Glutamatergic neuron (in vitro differentiated cells): ENCODE results near the gene ADAMTS1. TPM values are rescaled to one million over a fixed set of nuclear protein-coding genes. Genes with fewer than 3 reads are reported as not detected.

Experiments used
- DNase-seq: peaks from one replicate; pipeline ENCODE4 v3.0.0; 2022
- H3K27ac Mint-ChIP-seq: one replicate; pipeline ENCODE4 v1.8.0; 2020; ENCODE audit warnings: mild to moderate bottlenecking, mixed read lengths, inconsistent platforms; ENCODE audit not compliant: unreplicated experiment
- H3K27me3 Mint-ChIP-seq: one replicate; pipeline ENCODE4 v1.8.0; 2020; ENCODE audit warnings: mild to moderate bottlenecking, moderate library complexity, mixed read lengths, inconsistent platforms; ENCODE audit not compliant: unreplicated experiment
- H3K36me3 Mint-ChIP-seq: one replicate; pipeline ENCODE4 v1.8.0; 2020; ENCODE audit warnings: mild to moderate bottlenecking, mixed read lengths, inconsistent platforms; ENCODE audit not compliant: unreplicated experiment
- H3K4me1 Mint-ChIP-seq: one replicate; pipeline ENCODE4 v1.8.0; 2020; ENCODE audit warnings: mild to moderate bottlenecking, low read depth, mixed read lengths, inconsistent platforms; ENCODE audit not compliant: unreplicated experiment
- H3K4me3 Mint-ChIP-seq: one replicate; pipeline ENCODE4 v1.8.0; 2020; ENCODE audit warnings: mild to moderate bottlenecking, mixed read lengths, inconsistent platforms; ENCODE audit not compliant: unreplicated experiment
- H3K9me3 Mint-ChIP-seq: one replicate; pipeline ENCODE4 v1.8.0; 2020; ENCODE audit warnings: mild to moderate bottlenecking, moderate library complexity, mixed read lengths, inconsistent platforms; ENCODE audit not compliant: unreplicated experiment
- total RNA-seq: library from RNA; stranded (reverse); fragmentation: NEBNext Ultra II Directional; extraction: Animal tissue kit (Norgen Biotek cat#: 25700); gene quantifications from one replicate; pipeline ENCODE4 v1.2.1, GENCODE V29; 2021; ENCODE audit not compliant: unreplicated experiment
- TF ChIP-seq, protein P1 (sequence below): fragments of 200-600 bp; sonication (generic); IDR thresholded peaks from one replicate; pipeline ENCODE4 v1.5.0; 2021; ENCODE audit not compliant: partially characterized antibody, unreplicated experiment

Gene ADAMTS1
- total RNA-seq, 1 donor from 2014 or later, result 1.1 TPM

DNA sequence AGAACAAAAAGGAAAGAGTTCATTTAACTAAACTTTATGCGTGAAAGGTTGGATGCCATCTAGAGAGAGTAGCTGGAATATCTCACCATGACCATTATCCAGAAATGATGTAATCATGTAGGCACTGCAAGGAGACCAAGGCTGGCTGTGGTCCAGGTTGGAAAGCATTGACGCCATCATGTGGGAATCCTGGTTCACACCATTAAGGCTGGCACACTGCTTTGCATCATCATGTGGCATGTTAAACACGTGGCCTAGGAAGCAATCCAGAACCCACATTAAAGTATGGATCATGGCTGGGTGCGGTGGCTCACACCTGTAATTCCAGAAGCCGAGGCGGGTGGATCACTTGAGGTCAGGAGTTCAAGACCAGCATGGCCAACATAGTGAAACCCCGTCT, 4.3 kb downstream of the ADAMTS1 start:
- no peak overlapping the region for H3K4me3 Mint-ChIP-seq
- H3K36me3 Mint-ChIP-seq, result no peaks in the 10 kb centered on the region

DNA sequence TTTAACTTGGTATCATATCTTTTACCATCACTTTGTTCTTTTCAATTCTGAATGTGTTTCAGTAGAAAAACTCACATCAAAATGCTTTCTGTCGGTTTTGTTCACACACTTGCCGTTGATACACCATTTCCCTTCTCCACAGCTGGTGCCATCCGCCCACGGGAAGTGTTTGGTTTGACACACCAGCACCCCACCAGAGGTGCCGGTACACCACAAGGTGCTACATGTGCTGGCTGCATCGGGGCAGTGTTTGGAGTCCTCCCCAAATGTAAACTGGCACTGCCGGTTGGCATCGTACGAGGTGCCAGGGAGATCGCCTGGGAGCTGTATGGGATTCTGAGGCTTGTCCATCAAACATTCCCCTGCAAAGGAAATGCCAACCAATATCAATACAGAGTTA, 5.0 kb downstream of the ADAMTS1 start:
- H3K4me3 Mint-ChIP-seq, result no peak overlapping the region
- H3K27me3 Mint-ChIP-seq, result peaks cover 9% of the 10 kb centered on the region
- no peak overlapping the region for H3K27ac Mint-ChIP-seq
- H3K36me3 Mint-ChIP-seq, result no peaks in the 10 kb centered on the region
- H3K9me3 Mint-ChIP-seq, result peaks cover 3% of the 10 kb centered on the region
- TF ChIP-seq, protein P1, sequence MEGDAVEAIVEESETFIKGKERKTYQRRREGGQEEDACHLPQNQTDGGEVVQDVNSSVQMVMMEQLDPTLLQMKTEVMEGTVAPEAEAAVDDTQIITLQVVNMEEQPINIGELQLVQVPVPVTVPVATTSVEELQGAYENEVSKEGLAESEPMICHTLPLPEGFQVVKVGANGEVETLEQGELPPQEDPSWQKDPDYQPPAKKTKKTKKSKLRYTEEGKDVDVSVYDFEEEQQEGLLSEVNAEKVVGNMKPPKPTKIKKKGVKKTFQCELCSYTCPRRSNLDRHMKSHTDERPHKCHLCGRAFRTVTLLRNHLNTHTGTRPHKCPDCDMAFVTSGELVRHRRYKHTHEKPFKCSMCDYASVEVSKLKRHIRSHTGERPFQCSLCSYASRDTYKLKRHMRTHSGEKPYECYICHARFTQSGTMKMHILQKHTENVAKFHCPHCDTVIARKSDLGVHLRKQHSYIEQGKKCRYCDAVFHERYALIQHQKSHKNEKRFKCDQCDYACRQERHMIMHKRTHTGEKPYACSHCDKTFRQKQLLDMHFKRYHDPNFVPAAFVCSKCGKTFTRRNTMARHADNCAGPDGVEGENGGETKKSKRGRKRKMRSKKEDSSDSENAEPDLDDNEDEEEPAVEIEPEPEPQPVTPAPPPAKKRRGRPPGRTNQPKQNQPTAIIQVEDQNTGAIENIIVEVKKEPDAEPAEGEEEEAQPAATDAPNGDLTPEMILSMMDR, result no peak
- DNase-seq, result no peak
- H3K4me1 Mint-ChIP-seq, result peaks cover 2% of the 10 kb centered on the region

More for the DNA sequence above, 4.3 kb downstream of the ADAMTS1 start:
- DNase-seq, result no peak
- Mint-ChIP-seq H3K27ac (no peak overlapping the region), H3K9me3 (peaks cover 3% of the 10 kb centered on the region), H3K27me3 (peaks cover 14% of the 10 kb centered on the region), H3K4me1 (peaks cover 2% of the 10 kb centered on the region)
- TF ChIP-seq, protein P1, result no peak

DNA sequence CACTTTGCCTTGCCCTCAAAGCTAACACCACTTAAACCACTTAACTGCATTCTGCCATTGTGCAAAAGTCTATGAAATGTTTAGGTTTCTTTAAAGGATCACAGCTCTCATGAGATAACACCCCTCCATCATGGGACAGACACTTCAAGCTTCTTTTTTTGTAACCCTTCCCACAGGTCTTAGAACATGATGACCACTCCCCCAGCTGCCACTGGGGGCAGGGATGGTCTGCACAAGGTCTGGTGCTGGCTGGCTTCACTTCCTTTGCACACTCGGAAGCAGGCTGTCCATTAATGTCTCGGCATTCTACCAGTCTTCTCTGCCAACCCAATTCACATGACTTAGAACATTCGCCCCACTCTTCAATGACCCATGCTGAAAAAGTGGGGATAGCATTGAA, 7.7 kb downstream of the ADAMTS1 start:
- H3K27ac Mint-ChIP-seq, result no peak overlapping the region
- H3K27me3 Mint-ChIP-seq, result peaks cover 3% of the 10 kb centered on the region
- H3K36me3 Mint-ChIP-seq, result no peaks in the 10 kb centered on the region
- no peak overlapping the region for H3K4me3 Mint-ChIP-seq
- no peaks in the 10 kb centered on the region for H3K4me1 Mint-ChIP-seq
- no peaks in the 10 kb centered on the region for H3K9me3 Mint-ChIP-seq
- DNase-seq, result no peak
- TF ChIP-seq, protein P1, result no peak

DNA sequence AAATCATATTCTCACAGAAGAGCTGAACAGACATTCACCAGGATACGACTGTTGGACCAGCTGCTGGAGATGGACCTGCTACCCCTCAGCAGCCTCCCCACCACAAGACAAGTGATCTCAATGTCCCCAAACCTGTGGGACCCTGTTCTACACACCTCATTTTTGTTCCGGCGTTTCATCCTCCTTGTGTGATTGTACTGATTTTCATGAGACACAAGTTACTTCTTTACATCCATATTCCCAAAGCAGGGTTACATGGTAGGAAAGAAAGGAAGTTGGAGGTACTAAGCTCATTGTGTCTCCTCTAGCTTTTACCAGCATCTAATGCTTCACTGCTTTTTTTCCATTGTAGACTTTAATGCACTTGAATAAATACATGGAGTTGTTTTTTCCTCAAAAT, 8.7 kb downstream of the ADAMTS1 start:
- Mint-ChIP-seq H3K4me3 (no peak overlapping the region), H3K27ac (no peak overlapping the region), H3K27me3 (peaks cover 3% of the 10 kb centered on the region), H3K4me1 (no peaks in the 10 kb centered on the region), H3K9me3 (no peaks in the 10 kb centered on the region), H3K36me3 (no peaks in the 10 kb centered on the region)
- TF ChIP-seq, protein P1, result no peak
- DNase-seq, result no peak

DNA sequence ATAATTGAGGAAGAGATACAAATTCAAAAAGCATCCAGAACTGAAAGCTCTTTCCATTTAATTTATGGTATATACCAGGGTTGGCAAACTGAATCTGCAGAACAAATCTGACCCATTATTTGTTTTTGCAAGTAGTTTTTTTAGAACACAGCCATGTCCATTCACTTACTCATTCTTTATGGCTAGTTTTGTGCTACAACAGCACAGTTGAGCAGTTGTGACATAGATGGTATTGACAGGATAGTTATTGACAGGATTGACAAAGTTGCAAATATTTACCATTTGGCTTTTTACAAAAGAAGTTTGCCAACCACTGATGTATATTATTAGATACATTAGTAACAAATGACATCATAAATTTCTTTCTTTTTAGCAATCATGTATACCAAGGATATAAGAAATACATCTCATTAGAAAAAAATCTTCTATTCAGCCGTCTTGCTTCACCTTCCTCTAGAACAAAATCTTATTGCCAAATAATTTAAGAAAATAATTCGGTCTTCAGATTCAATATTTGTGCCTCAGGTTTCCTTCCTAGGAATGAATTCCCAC, 9.4 kb downstream of the ADAMTS1 start:
- no peak overlapping the region for H3K4me3 Mint-ChIP-seq
- peaks cover 3% of the 10 kb centered on the region for H3K27me3 Mint-ChIP-seq
- H3K27ac Mint-ChIP-seq, result no peak overlapping the region
- no peak for DNase-seq
- TF ChIP-seq, protein P1, result no peak
- no peaks in the 10 kb centered on the region for H3K9me3 Mint-ChIP-seq
- H3K36me3 Mint-ChIP-seq, result no peaks in the 10 kb centered on the region
- H3K4me1 Mint-ChIP-seq, result no peaks in the 10 kb centered on the region
